Fibroblast of pulmonary artery (primary cell): ENCODE data around the gene UBQLN2.
A peak's percentile ranks its signal among the peaks of the same experiment; 100 is the strongest.

Experiments used
- DNase-seq: peaks from one replicate; pipeline ENCODE4 v3.0.0-alpha.2; 2010; ENCODE audit warnings: low read depth
- H3K4me3 ChIP-seq: replicated peaks from 2 replicates; pipeline ENCODE4 v1.5.1; 2011; ENCODE audit warnings: low read depth, mild to moderate bottlenecking, control low read depth, low read length, moderate library complexity
- CTCF ChIP-seq: IDR thresholded peaks from 2 replicates; pipeline ENCODE4 v1.5.1; 2011; ENCODE audit warnings: mild to moderate bottlenecking, control low read depth, low read length, inconsistent platforms; ENCODE audit errors: missing control alignments

Gene UBQLN2

GRCh38 chrX:56564164-56564885 lies 898 bp downstream of the UBQLN2 start:
- DNase-seq, result peak; percentile 18
- H3K4me3 ChIP-seq, result peak overlapping the region; percentile 74
- no peak for TF ChIP-seq CTCF

- DNase-seq, result peak; percentile 3
- no peak for TF ChIP-seq CTCF
- H3K4me3 ChIP-seq, result peak overlapping the region; percentile 74
These were observed 1.8 kb downstream of the UBQLN2 start for GRCh38 chrX:56564921-56565840.

GRCh38 chrX:56569378-56570057 lies 6.1 kb downstream of the UBQLN2 start:
- no peak overlapping the region for H3K4me3 ChIP-seq
- no peak for DNase-seq
- TF ChIP-seq CTCF, result no peak

- no peak overlapping the region for H3K4me3 ChIP-seq
- TF ChIP-seq CTCF, result no peak
- no peak for DNase-seq
These were observed 9.5 kb downstream of the UBQLN2 start for GRCh38 chrX:56572975-56573374.

- no peak overlapping the region for H3K4me3 ChIP-seq
- TF ChIP-seq CTCF, result no peak
- DNase-seq, result no peak
These were observed 11.4 kb downstream of the UBQLN2 start for GRCh38 chrX:56574861-56575260.

- no peak for TF ChIP-seq CTCF
- no peak for DNase-seq
- no peak overlapping the region for H3K4me3 ChIP-seq
These were observed 13.3 kb downstream of the UBQLN2 start for GRCh38 chrX:56576721-56577120.
